GM12891 (cell line): ENCODE data around the gene FGFBP2.

Source experiments
- DNase-seq: peaks from one replicate; pipeline ENCODE4 v3.0.0; 2011; ENCODE audit warnings: low spot score; ENCODE audit not compliant: insufficient read length
- FAIRE-seq: peaks from 2 replicates; lab custom pipeline; 2011; peaks lifted over from hg19 to GRCh38; lab: Jason Lieb, UNC
- PAX5 ChIP-seq: IDR thresholded peaks from 2 replicates; pipeline ENCODE4 v1.6.1; 2011; ENCODE audit warnings: low read length, moderate library complexity, mild to moderate bottlenecking; ENCODE audit not compliant: insufficient read depth, severe bottlenecking
- POLR2A ChIP-seq: IDR thresholded peaks from 2 replicates; pipeline ENCODE4 v1.6.1; 2011; ENCODE audit warnings: low read depth, low read length, control low read depth
- POLR2AphosphoS5 ChIP-seq: IDR thresholded peaks from 2 replicates; pipeline ENCODE4 v1.6.1; 2011; ENCODE audit warnings: low read depth, low read length, control low read depth
- POU2F2 ChIP-seq: IDR thresholded peaks from 2 replicates; pipeline ENCODE4 v1.6.1; 2011; ENCODE audit warnings: low read depth, mild to moderate bottlenecking, control low read depth, low read length, moderate library complexity
- SPI1 ChIP-seq: IDR thresholded peaks from 2 replicates; pipeline ENCODE4 v1.6.1; 2011; ENCODE audit warnings: low read depth, low read length, control low read depth
- TAF1 ChIP-seq: IDR thresholded peaks from 2 replicates; pipeline ENCODE4 v1.6.1; 2011; ENCODE audit warnings: low read depth, low read length, control low read depth

FGFBP2 gene

DNA sequence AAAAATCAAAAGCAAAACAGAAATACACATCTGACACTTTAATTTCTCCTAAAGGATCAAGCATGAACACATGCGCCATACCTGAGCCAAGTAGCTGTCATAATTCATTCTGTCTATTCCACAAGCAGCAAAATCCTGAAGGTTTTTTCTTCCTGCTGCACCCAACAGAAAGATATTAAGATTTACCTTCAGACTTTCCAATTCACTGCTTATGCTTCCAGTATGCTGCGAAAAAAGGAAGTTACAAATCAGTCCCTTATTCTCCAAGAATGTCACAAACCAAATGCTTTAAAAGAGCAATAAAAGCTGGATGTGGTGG is 29.2 kb upstream of the FGFBP2 start:
- DNase-seq (no peak), FAIRE-seq (no peak)
- TF ChIP-seq TAF1 (no peak), PAX5 (no peak), POLR2A (no peak)

DNA sequence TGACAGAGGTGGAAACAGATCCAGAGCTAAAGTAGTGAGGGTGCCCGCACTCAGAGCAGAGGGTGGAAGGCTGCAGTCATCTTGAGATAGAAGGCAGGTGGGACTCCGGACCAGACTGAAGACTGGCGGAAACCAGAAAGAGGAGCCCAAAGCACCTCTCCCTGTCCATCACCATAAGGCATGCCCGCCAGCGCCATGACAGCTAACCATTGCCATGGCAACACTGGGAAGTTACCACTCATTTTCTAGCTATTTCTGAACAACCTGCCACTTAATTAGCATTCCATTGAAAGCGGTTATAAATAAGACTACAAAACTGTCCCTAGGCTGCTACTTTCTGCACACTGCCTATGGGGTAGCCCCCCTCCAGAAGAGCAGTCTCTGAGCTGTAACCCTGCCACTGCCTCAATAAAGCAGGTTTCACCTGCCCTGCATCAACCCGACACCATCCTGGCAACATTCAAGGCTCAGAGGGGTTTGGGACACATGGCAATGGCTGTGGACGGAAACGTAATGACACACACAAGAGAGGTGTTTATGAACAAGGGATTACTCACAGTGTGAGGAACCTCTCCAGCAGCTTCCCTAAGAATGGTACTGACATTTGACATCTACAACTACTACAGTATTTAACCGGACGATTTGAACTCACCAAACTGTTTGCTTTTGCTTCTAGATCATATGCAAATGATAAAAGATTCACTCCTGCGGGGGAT is 27.8 kb upstream of the FGFBP2 start:
- FAIRE-seq (no peak), DNase-seq (no peak)
- no peak for TF ChIP-seq SPI1
- TF ChIP-seq TAF1 = no peak

DNA sequence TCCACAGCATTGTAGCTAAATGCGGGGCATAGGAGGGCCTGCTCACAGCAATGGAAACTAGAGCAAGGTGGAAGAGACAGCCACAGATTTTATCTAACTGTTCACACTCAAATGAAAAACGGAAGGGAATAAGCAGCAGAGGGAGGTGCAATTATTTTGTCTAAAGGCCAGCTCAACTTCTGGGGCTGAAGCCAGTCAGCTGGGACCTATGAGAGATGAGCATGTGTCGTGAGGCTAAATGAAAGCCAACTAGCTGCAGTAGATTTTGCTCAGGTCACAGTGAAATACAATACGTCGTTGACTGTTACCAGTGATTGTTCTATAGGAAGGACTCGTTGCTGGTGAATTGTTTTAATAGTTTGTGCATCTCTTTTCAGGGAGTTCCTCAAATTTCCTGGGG is 26.4 kb upstream of the FGFBP2 start:
- DNase-seq (no peak), FAIRE-seq (no peak)
- TF ChIP-seq POLR2A (no peak), POU2F2 (no peak), TAF1 (no peak), PAX5 (no peak), SPI1 (no peak), POLR2AphosphoS5 (no peak)

DNA sequence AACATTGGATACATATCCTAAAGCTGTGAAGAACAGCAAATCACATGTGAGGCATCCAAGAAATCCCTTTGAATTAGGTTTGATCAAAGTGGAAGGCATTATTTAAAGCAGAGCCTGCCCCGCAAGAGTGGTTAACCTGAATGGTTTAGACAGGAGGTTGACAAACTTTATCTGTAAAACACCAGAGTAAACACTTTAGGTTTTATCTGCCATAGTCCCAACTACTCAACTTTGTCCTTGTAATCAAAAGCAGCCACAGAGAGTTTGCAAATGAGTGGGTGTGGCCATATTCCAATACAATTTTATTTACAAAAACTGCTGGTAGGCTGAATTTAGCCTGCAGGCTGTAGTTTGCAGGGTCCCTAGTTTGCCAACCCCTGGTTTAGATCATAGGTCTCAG is 25.2 kb upstream of the FGFBP2 start:
- DNase-seq (no peak), FAIRE-seq (no peak)
- TF ChIP-seq POU2F2 (no peak), PAX5 (no peak), TAF1 (no peak), SPI1 (no peak), POLR2A (no peak), POLR2AphosphoS5 (no peak)

DNA sequence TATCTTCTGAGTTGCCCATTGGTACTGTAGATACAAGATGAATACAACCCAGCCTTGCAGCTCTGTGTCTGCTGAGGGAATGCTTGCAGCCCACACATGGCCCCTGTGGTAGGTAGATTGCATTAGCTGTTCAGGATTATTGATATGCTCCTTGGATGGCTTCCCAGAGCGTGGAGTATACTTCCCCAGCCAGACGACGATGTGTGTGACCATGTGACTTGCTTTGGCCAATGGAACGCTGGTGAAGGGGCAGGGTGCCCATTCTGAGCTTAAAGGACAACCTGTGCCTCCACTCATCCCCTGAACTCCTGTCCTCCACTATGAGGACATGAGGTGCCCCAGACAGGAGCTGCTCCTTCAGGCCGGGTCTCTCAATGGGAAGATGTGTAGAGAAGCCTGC is 23.9 kb upstream of the FGFBP2 start:
- no peak for DNase-seq
- FAIRE-seq = no peak
- TF ChIP-seq POU2F2 = no peak
- no peak for TF ChIP-seq SPI1
- no peak for TF ChIP-seq POLR2AphosphoS5
- TF ChIP-seq POLR2A = no peak

DNA sequence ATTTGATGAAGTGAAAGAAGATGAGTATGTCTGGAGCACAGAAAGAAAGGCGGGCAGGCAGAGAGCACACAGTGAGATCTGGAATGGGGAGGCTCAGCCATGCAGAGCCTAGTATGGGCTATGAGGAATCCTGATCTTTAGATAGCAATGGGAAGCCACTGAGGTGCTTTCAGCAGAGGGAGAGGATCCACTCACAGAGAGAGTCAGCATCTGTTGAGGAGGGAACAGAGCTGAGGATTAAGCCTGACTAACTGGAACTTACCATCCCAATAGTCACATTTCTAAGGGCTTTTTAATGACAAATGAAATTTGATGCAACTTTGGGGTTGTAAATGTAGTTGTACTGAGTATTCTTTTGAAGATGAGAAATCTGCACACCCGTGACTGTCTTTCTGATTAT is 20.6 kb upstream of the FGFBP2 start:
- TF ChIP-seq SPI1 = no peak
- TF ChIP-seq POLR2A = no peak
- TF ChIP-seq TAF1 = no peak
- no peak for TF ChIP-seq PAX5
- no peak for TF ChIP-seq POLR2AphosphoS5
- no peak for TF ChIP-seq POU2F2
- no peak for DNase-seq
- no peak for FAIRE-seq

DNA sequence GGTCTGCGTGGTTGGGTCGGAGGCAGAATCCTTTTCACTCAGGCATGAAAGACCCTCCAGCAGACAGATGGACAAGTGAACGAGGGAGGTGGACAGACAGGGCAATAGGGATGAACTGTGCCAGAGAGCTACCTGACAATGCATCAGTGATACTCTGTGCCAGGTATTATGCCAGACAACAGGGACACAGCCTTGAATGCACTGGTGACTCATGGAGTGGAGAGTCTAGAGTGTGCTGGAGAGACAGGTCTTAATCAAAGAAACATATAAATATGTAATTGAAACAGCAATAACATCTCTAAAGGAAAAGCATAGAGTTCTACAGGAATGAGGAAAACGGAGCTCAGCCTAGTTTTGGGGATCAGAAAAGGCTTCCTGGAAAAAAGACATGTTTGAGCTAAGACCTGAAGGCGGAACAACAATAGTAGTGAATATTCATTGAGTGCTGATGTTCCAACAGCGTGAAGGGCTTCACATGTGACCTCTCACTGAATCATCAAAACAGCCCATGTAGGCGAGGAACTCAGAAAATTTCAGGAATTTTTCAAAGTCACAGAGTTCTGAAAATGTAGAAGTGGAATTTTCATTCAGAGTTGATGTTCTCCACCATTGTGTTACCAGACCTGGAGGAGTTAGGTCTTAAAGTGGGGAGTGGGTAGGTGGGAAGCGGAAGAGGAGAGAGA is 20.0 kb upstream of the FGFBP2 start:
- no peak for FAIRE-seq
- TF ChIP-seq SPI1 (no peak), POLR2AphosphoS5 (no peak), POLR2A (no peak), TAF1 (no peak), PAX5 (no peak), POU2F2 (no peak)
- no peak for DNase-seq

DNA sequence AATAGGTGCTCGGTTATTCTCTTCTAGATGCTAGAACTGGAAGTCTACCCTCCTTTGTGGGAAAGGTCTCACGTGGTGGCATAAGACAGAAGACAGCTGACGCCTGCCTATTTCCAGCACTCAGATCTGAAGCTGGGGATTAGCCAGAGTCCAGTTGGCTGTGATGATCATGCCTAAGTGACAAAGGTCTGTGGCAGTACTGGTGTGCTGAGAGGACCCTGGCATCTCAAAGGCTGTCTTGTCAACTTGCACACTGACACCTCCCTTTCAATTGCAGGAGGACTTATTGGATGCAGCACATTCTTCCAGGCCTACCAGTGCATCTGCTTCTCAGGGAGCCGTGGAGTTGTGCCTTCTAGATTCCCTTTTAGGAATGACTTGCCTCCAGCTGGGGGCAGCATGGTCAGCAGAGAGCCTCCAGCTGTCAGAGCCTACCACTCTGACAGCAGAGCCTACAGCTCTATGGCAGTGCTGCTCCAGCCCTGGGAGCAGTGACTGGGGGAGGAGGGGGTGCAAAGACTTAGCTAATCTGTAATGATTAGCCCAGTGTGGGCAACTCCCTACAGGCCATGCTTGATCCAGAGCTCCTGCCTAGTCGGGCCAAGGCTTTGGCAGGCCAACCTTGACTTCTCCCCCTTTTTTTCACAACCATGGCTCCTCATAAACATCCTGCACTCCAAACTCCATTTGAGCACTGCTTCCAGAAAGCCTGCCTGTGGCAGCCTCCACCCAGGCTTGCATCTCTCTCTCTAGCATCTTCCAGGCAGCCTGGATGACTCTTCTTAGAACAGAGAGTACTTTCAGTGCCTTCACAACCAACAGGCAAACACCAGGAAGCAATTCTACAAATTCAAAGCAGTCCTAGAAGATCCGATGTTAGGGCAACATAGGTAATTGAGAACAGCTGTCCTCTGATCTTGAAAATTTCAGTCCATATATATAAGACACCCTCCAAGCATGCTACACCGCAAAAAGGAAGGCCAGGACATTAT is 13.8 kb upstream of the FGFBP2 start:
- no peak for TF ChIP-seq SPI1
- no peak for TF ChIP-seq PAX5
- no peak for TF ChIP-seq POLR2AphosphoS5
- TF ChIP-seq POU2F2 = no peak
- TF ChIP-seq TAF1 = no peak
- TF ChIP-seq POLR2A = no peak
- FAIRE-seq (no peak), DNase-seq (no peak)

DNA sequence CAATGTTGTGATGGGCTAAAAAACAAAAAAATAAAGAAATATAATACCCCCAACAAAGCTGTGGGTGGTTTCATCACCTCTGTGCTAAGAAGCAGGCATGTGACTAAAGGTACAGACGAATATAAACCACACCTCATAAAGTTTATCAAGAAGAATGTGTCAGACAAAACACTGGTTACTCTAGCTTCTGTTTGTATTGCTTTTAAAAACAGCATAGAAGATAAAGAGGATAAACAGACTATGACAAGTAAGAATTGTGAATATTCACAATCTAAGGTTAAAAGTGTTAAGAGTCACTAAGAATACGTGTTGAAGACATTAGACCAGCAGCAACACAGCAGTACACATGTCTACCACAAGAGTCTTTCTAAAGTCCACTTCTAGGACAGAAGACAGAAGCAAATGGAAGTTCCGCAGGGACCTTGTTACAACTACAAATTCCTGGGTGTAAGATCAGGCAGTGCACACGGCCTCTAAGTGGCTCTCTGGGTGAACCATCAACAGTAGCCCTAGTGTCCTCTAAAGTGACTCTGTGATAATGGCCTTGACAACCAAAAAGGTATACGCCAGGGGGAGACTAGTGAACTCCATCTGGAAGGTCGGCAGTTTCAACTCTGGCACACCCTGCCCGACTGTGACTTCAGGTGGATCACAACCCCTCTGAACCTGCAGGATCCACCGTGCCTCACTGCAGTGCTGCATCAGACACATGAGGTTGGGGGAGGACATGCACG is 8.3 kb upstream of the FGFBP2 start:
- DNase-seq (no peak), FAIRE-seq (no peak)
- no peak for TF ChIP-seq POLR2A
- TF ChIP-seq POU2F2 = no peak
- TF ChIP-seq TAF1 = no peak
- no peak for TF ChIP-seq POLR2AphosphoS5
- TF ChIP-seq PAX5 = no peak
- no peak for TF ChIP-seq SPI1
